Occipital lobe (tissue), 2 donors: Measurements from ENCODE around the gene NIF3L1. TPM values are rescaled to one million over a fixed set of nuclear protein-coding genes. Genes with fewer than 3 reads are reported as not detected.
A peak's percentile ranks its signal among the peaks of the same experiment; 100 is the strongest.
"Not testable (repeated sequence)": the region's sequence is repeated elsewhere in the genome, so short reads cannot be mapped to it uniquely, and the experiment has no call there.

Experiments
- DNase-seq: peaks from one replicate; lab custom pipeline; 2025; lab: John Stamatoyannopoulos, UW
- total RNA-seq: library from RNA; depleted of rRNA; stranded (reverse); fragments of >200 nt; gene quantifications from one replicate; pipeline ENCODE4 v1.2.3, GENCODE V29; 2014

The NIF3L1 gene
- total RNA-seq, 1 donor from 2014 or later, result 34.9 TPM

- no peak for DNase-seq
These were observed 15.6 kb upstream of the NIF3L1 start for GRCh38 chr2:200873560-200873959.

GRCh38 chr2:200877443-200877842, 11.7 kb upstream of the NIF3L1 start:
- DNase-seq, result no peak

GRCh38 chr2:200878289-200878880, 10.8 kb upstream of the NIF3L1 start:
- DNase-seq, result no peak

GRCh38 chr2:200881715-200882249, 7.4 kb upstream of the NIF3L1 start:
- not testable (repeated sequence) for DNase-seq

- DNase-seq, result no peak
These were observed 10.3 kb downstream of the NIF3L1 start for GRCh38 chr2:200899482-200899881.

GRCh38 chr2:200901459-200902072, 12.4 kb downstream of the NIF3L1 start:
- DNase-seq, result peak; percentile 2

GRCh38 chr2:200905618-200906296, 16.6 kb downstream of the NIF3L1 start:
- peak; percentile 64 for DNase-seq

GRCh38 chr2:200909958-200910357, 20.8 kb downstream of the NIF3L1 start:
- no peak for DNase-seq

- DNase-seq, result no peak
These were observed 24.5 kb downstream of the NIF3L1 start for GRCh38 chr2:200913654-200914053.

GRCh38 chr2:200922439-200922838, 33.3 kb downstream of the NIF3L1 start:
- DNase-seq, result no peak

- DNase-seq, result no peak
These were observed 40.4 kb downstream of the NIF3L1 start for GRCh38 chr2:200929334-200930249.

GRCh38 chr2:200930947-200931626, 41.9 kb downstream of the NIF3L1 start:
- no peak for DNase-seq

GRCh38 chr2:200939832-200940231, 50.7 kb downstream of the NIF3L1 start:
- DNase-seq, result no peak

- no peak for DNase-seq
These were observed 54.4 kb downstream of the NIF3L1 start for GRCh38 chr2:200943527-200944105.

- no peak for DNase-seq
These were observed 55.6 kb downstream of the NIF3L1 start for GRCh38 chr2:200944467-200945394.

- DNase-seq, result no peak
These were observed 56.2 kb downstream of the NIF3L1 start for GRCh38 chr2:200945395-200945729.

- DNase-seq, result no peak
These were observed 61.2 kb downstream of the NIF3L1 start for GRCh38 chr2:200950378-200950777.
